GM12878 (cell line): Measurements from ENCODE around the gene BRSK2. TPM values are rescaled to one million over a fixed set of nuclear protein-coding genes. Genes with fewer than 3 reads are reported as not detected.

ENCODE experiments used
- ATAC-seq: fragments of 200-7000 bp; cut with Tn5 transposase; 3 replicates; pipeline ENCODE4 v1.9.1; 2020; ENCODE audit warnings: mild to moderate bottlenecking, moderate library complexity
- BruUV-seq: library from RNA; stranded (reverse); fragments of 400-500 nt; replicated peaks from 2 replicates; lab custom pipeline; 2021; lab: Mats Ljungman, UMichigan
- CTCF ChIA-PET: fragments of 300-600 bp; sonication (Branson Sonifier 250); formaldehyde crosslinking; extraction: SDS; loops from one replicate; lab custom pipeline; 2021; ENCODE audit warnings: inconsistent platforms; lab: Yijun Ruan, JAX
- POLR2A ChIA-PET: fragments of 350-600 bp; formaldehyde crosslinking; extraction: SDS; loops from one replicate; lab custom pipeline; 2021; ENCODE audit warnings: inconsistent platforms; lab: Charles Lee
- RAD21 ChIA-PET: fragments of 300-600 bp; sonication (Branson Sonifier 250); formaldehyde crosslinking; loops from one replicate; lab custom pipeline; 2023; ENCODE audit warnings: antibody characterized with exemption; ENCODE audit not compliant: unreplicated experiment; lab: Charles Lee
- SMC1A ChIA-PET: fragments of 300-600 bp; sonication (Branson Sonifier 250); formaldehyde crosslinking; loops from one replicate; lab custom pipeline; 2023; ENCODE audit not compliant: unreplicated experiment, uncharacterized antibody; lab: Charles Lee
- DNase-seq: peaks from one replicate; pipeline ENCODE4 v3.0.0-alpha.2; 2011; ENCODE audit warnings: low read depth, low spot score
- FAIRE-seq: peaks from 3 replicates; lab custom pipeline; 2011; peaks lifted over from hg19 to GRCh38; lab: Jason Lieb, UNC
- H2AFZ ChIP-seq: 2 replicates; pipeline ENCODE4 v1.6.0; 2011; ENCODE audit warnings: low read depth, low read length, control low read depth; ENCODE audit not compliant: control insufficient read depth
- H3K27ac ChIP-seq: 2 replicates; pipeline ENCODE4 v1.5.1; 2011; ENCODE audit warnings: control low read depth; ENCODE audit not compliant: control insufficient read depth, insufficient read depth
- H3K27me3 ChIP-seq, 2 experiments: replicated peaks in 1 of 2; 2 replicates each; pipeline versions ENCODE4 v1.6.0 to v1.6.1; 2011; ENCODE audit warnings: low read length in 1 of 2; ENCODE audit not compliant: control insufficient read depth in 2 of 2, insufficient read depth in 2 of 2
- H3K36me3 ChIP-seq, 2 experiments: 2 replicates each; pipeline ENCODE4 v1.5.1; 2011; ENCODE audit warnings: low read length in 1 of 2; ENCODE audit not compliant: control insufficient read depth in 2 of 2, insufficient read depth in 2 of 2
- H3K4me1 ChIP-seq: 2 replicates; pipeline ENCODE4 v1.6.1; 2011; ENCODE audit warnings: mild to moderate bottlenecking, low read length, moderate library complexity, mixed read lengths; ENCODE audit not compliant: control insufficient read depth, insufficient read depth
- H3K4me2 ChIP-seq: 2 replicates; pipeline ENCODE4 v1.6.0; 2011; ENCODE audit warnings: control low read depth; ENCODE audit not compliant: control insufficient read depth, insufficient read depth
- H3K4me3 ChIP-seq: fragments of 200-600 bp; sonication (generic); 2 replicates; pipeline ENCODE4 v1.5.1; 2016
- H3K79me2 ChIP-seq: 2 replicates; pipeline ENCODE4 v1.6.0; 2011; ENCODE audit warnings: low read length; ENCODE audit not compliant: control insufficient read depth, insufficient read depth
- H3K9ac ChIP-seq: 2 replicates; pipeline ENCODE4 v1.8.0; 2011; ENCODE audit warnings: low read length, control low read depth, mixed read lengths; ENCODE audit not compliant: control insufficient read depth, insufficient read depth
- H3K9me3 ChIP-seq: replicated peaks from 3 replicates; pipeline ENCODE4 v1.5.1; 2011; ENCODE audit warnings: mild to moderate bottlenecking, low read length; ENCODE audit not compliant: control insufficient read depth, insufficient read depth
- H4K20me1 ChIP-seq: 2 replicates; pipeline ENCODE4 v1.6.0; 2011; ENCODE audit not compliant: control insufficient read depth, insufficient read depth
- ATF2 ChIP-seq: IDR thresholded peaks from 2 replicates; pipeline ENCODE4 v1.6.1; 2012; ENCODE audit warnings: low read length, inconsistent platforms
- BCL3 ChIP-seq: IDR thresholded peaks from 2 replicates; pipeline ENCODE4 v1.6.1; 2011; ENCODE audit warnings: borderline replicate concordance, low read depth, mild to moderate bottlenecking, moderate library complexity, low read length; ENCODE audit not compliant: insufficient read depth, poor library complexity, severe bottlenecking
- BRCA1 ChIP-seq: IDR thresholded peaks from 2 replicates; pipeline ENCODE4 v1.6.1; 2011; ENCODE audit warnings: low read depth, low read length, improper control_type of control experiment
- CBFB ChIP-seq: IDR thresholded peaks from 2 replicates; pipeline ENCODE4 v1.6.1; 2016; ENCODE audit warnings: antibody characterized with exemption, low read depth
- DPF2 ChIP-seq: fragments of 450-650 bp; IDR thresholded peaks from 2 replicates; pipeline ENCODE4 v1.6.1; 2017; ENCODE audit warnings: mild to moderate bottlenecking
- EED ChIP-seq: sonication (generic); IDR thresholded peaks from 2 replicates; pipeline ENCODE4 v1.6.1; 2016; ENCODE audit warnings: antibody characterized with exemption, low read depth
- HDAC6 ChIP-seq: fragments of 200-600 bp; sonication (generic); IDR thresholded peaks from one replicate; pipeline ENCODE4 v1.8.0; 2017; ENCODE audit warnings: antibody characterized with exemption; ENCODE audit not compliant: unreplicated experiment
- MYB ChIP-seq: fragments of 150-350 bp; IDR thresholded peaks from 2 replicates; pipeline ENCODE4 v1.6.1; 2014; ENCODE audit warnings: mild to moderate bottlenecking, low read depth, low read length, borderline replicate concordance
- MYC ChIP-seq: IDR thresholded peaks from 2 replicates; pipeline ENCODE4 v1.6.1; 2011; ENCODE audit warnings: mild to moderate bottlenecking, low read length, moderate library complexity, inconsistent platforms; ENCODE audit not compliant: insufficient read depth, insufficient replicate concordance, insufficient read length, severe bottlenecking
- NR2C1 ChIP-seq: fragments of 450-650 bp; IDR thresholded peaks from 2 replicates; pipeline ENCODE4 v1.6.1; 2017; ENCODE audit warnings: antibody characterized with exemption, mild to moderate bottlenecking, moderate library complexity
- PKNOX1 ChIP-seq: fragments of 450-650 bp; IDR thresholded peaks from 2 replicates; pipeline ENCODE4 v1.6.1; 2016; ENCODE audit warnings: mild to moderate bottlenecking
- SKIL ChIP-seq: fragments of 450-650 bp; IDR thresholded peaks from 2 replicates; pipeline ENCODE4 v1.6.1; 2017; ENCODE audit warnings: mild to moderate bottlenecking, low read depth, inconsistent platforms; ENCODE audit not compliant: poor library complexity, severe bottlenecking
- SMAD5 ChIP-seq: IDR thresholded peaks from 2 replicates; pipeline ENCODE4 v1.6.1; 2016; ENCODE audit warnings: antibody characterized with exemption, low read depth
- SMARCA5 ChIP-seq: fragments of 450-650 bp; IDR thresholded peaks from 2 replicates; pipeline ENCODE4 v1.6.1; 2017; ENCODE audit warnings: mild to moderate bottlenecking
- SMC3 ChIP-seq: IDR thresholded peaks from 2 replicates; pipeline ENCODE4 v1.6.1; 2011; ENCODE audit warnings: low read length, improper control_type of control experiment, borderline replicate concordance
- STAT1 ChIP-seq: fragments of 450-650 bp; conservative IDR thresholded peaks from 2 replicates; pipeline ENCODE4 v1.6.1; 2014; ENCODE audit warnings: antibody characterized with exemption, mild to moderate bottlenecking
- ZNF207 ChIP-seq: fragments of 450-650 bp; IDR thresholded peaks from 2 replicates; pipeline ENCODE4 v1.6.1; 2014; ENCODE audit warnings: antibody characterized with exemption, mild to moderate bottlenecking, borderline replicate concordance
- ZSCAN29 ChIP-seq: fragments of 450-650 bp; IDR thresholded peaks from 2 replicates; pipeline ENCODE4 v1.6.1; 2017; ENCODE audit warnings: mild to moderate bottlenecking, moderate library complexity
- WGBS: methylation state at CpG from one replicate; pipeline ENCODE4 v1.1.6; 2016; ENCODE audit warnings: low lambda C conversion rate; ENCODE audit not compliant: insufficient replicate concordance, insufficient coverage; ENCODE audit errors: missing lambda C conversion rate; 5-methylcytosine and 5-hydroxymethylcytosine counted together
- in situ Hi-C: fragments of 300-500 bp; cut with MboI; formaldehyde crosslinking; loops from 9 replicates; pipeline ENCODE4 v1.14.3; 2018; ENCODE audit warnings: mixed read lengths
- intact Hi-C: fragments of 100-400 bp; cut with micrococcal nuclease; formaldehyde crosslinking; loops from one replicate; pipeline ENCODE4 v1.14.2; 2022; ENCODE audit not compliant: unreplicated experiment
- polyA plus RNA-seq, 11 experiments: library from polyadenylated mRNA; depleted of rRNA in 4 of 11; unstranded in 6 of 11; stranded (reverse) in 5 of 11; fragments of >200 nt; fragmentation: Nextera tagmentation in 4 of 11; fragmentation: Illumina TruSeq in 1 of 11; extraction: Ambion mirVana in 4 of 11; extraction: Trizol in 1 of 11; gene quantifications; 1 replicate in 1 of 11; 2 replicates in 10 of 11; pipeline versions ENCODE4 v1.2.1 to v1.2.3, GENCODE V29; 2011 to 2016; ENCODE audit warnings: inconsistent platforms in 2 of 11, missing spikeins in 2 of 11, low read depth in 1 of 11
- total RNA-seq, 4 experiments: library from RNA; depleted of rRNA in 3 of 4; stranded (reverse); fragments of >200 nt in 3 of 4; fragmentation: Illumina TruSeq in 1 of 4; extraction: Trizol in 1 of 4; gene quantifications; 2 replicates each; pipeline versions ENCODE4 v1.2.1 to v1.2.3, GENCODE V29; 2013 to 2021

The BRSK2 gene
- total and polyA plus RNA-seq, 10 of the 15 experiments (the other 5 are each of a cell fraction or from before 2014, with no cell fraction given): 0.13 TPM; not detected in 9

GRCh38 chr11:1392111-1392510, 2.4 kb downstream of the BRSK2 start:
- H3K4me2 ChIP-seq: no peak overlapping the region
- RAD21 ChIA-PET: no interaction called here
- TF ChIP-seq DPF2: no peak
- no peak for TF ChIP-seq SMC3
- no peak for TF ChIP-seq MYC
- no peak for TF ChIP-seq SMARCA5
- no peak for TF ChIP-seq BRCA1
- TF ChIP-seq STAT1: no peak
- no peak for TF ChIP-seq CBFB
- no peak for TF ChIP-seq SKIL
- no peak for TF ChIP-seq ZNF207
- no peak for TF ChIP-seq EED
- TF ChIP-seq PKNOX1: no peak
- no peak for TF ChIP-seq SMAD5
- no peak for TF ChIP-seq ATF2
- no peak for TF ChIP-seq MYB
- TF ChIP-seq NR2C1: no peak
- no peak for TF ChIP-seq HDAC6
- no peak for TF ChIP-seq BCL3
- no peak for TF ChIP-seq ZSCAN29
- no peaks in the 10 kb centered on the region for H3K79me2 ChIP-seq
- no peak overlapping the region for H3K4me3 ChIP-seq
- H3K9me3 ChIP-seq: no peaks in the 10 kb centered on the region; the same call in 2 of the 3 replicates
- POLR2A ChIA-PET: no interaction called here
- peaks cover 6 to 14% of the 10 kb centered on the region in 2 experiments for H3K27me3 ChIP-seq
- intact Hi-C loops (no loop called here), in situ Hi-C loops (no loop called here)
- FAIRE-seq (no peak), ATAC-seq (no peak), DNase-seq (no peak)
- no peak overlapping the region for H3K27ac ChIP-seq
- SMC1A ChIA-PET: no interaction called here
- no peak overlapping the region for H2AFZ ChIP-seq
- H3K36me3 ChIP-seq: no peaks in the 10 kb centered on the region
- no TSS peak for BruUV-seq
- CTCF ChIA-PET: no interaction called here
- 52% methylated on average over 12 of the region's 12 CpGs for WGBS
- no peaks in the 10 kb centered on the region for H3K4me1 ChIP-seq
- no peaks in the 10 kb centered on the region for H4K20me1 ChIP-seq
- H3K9ac ChIP-seq: no peak overlapping the region
